A673 (cell line): Measurements from ENCODE around the gene TCL1B. TPM values are rescaled to one million over a fixed set of nuclear protein-coding genes. Genes with fewer than 3 reads are reported as not detected.

Source experiments
- BruUV-seq: library from RNA; stranded (reverse); fragments of 400-500 nt; replicated peaks from 2 replicates; lab custom pipeline; 2021; lab: Mats Ljungman, UMichigan
- CTCF ChIA-PET: fragments of 300-600 bp; sonication (Branson Sonifier 250); formaldehyde crosslinking; loops from one replicate; lab custom pipeline; 2022; ENCODE audit warnings: antibody characterized with exemption; lab: Charles Lee
- POLR2A ChIA-PET: fragments of 300-600 bp; sonication (Branson Sonifier 250); formaldehyde crosslinking; loops from one replicate; lab custom pipeline; 2022; ENCODE audit warnings: antibody characterized with exemption; ENCODE audit not compliant: low non-redundant PET; lab: Charles Lee
- DNase-seq: peaks from one replicate; pipeline ENCODE4 v3.0.0-alpha.2; 2015; ENCODE audit warnings: low spot score
- H3K27ac ChIP-seq: fragments of 200-600 bp; sonication (generic); 2 replicates; pipeline ENCODE4 v1.5.1; 2016; ENCODE audit warnings: mixed run types, low read depth, mild to moderate bottlenecking, mixed read lengths, antibody characterized with exemption, low read length; ENCODE audit not compliant: poor library complexity, severe bottlenecking
- H3K27me3 ChIP-seq: fragments of 200-600 bp; sonication (generic); replicated peaks from 2 replicates; pipeline ENCODE4 v1.6.1; 2017; ENCODE audit warnings: mixed run types, low read depth, mild to moderate bottlenecking, mixed read lengths, antibody characterized with exemption, low read length; ENCODE audit not compliant: insufficient read depth, poor library complexity
- H3K36me3 ChIP-seq: fragments of 200-600 bp; sonication (generic); 2 replicates; pipeline ENCODE4 v1.6.1; 2016; ENCODE audit warnings: mixed run types, mild to moderate bottlenecking, mixed read lengths, antibody characterized with exemption, low read length; ENCODE audit not compliant: insufficient read depth, poor library complexity, severe bottlenecking
- H3K4me1 ChIP-seq: fragments of 200-600 bp; sonication (generic); 2 replicates; pipeline ENCODE4 v1.6.1; 2017; ENCODE audit warnings: mixed run types, mild to moderate bottlenecking, mixed read lengths, antibody characterized with exemption, low read length; ENCODE audit not compliant: insufficient read depth, poor library complexity, severe bottlenecking
- H3K4me3 ChIP-seq: fragments of 200-600 bp; sonication (generic); 2 replicates; pipeline ENCODE4 v1.5.1; 2016; ENCODE audit warnings: low read depth, mixed run types, mild to moderate bottlenecking, mixed read lengths, low read length; ENCODE audit not compliant: poor library complexity, severe bottlenecking
- H3K9me3 ChIP-seq: fragments of 200-600 bp; sonication (generic); 2 replicates; pipeline ENCODE4 v1.6.1; 2016; ENCODE audit warnings: mixed run types, low read depth, mild to moderate bottlenecking, mixed read lengths, antibody characterized with exemption, low read length; ENCODE audit not compliant: poor library complexity, severe bottlenecking
- EZH2 ChIP-seq: fragments of 200-600 bp; sonication (generic); IDR thresholded peaks from 2 replicates; pipeline ENCODE4 v1.6.1; 2017; ENCODE audit warnings: borderline replicate concordance, low read depth, mild to moderate bottlenecking, mixed read lengths, antibody characterized with exemption, low read length; ENCODE audit not compliant: poor library complexity, severe bottlenecking
- intact Hi-C: fragments of 100-400 bp; cut with micrococcal nuclease; formaldehyde crosslinking; loops from one replicate; pipeline ENCODE4 v1.10.0; 2022; ENCODE audit not compliant: unreplicated experiment
- total RNA-seq: library from RNA; stranded (reverse); gene quantifications from 2 replicates; pipeline ENCODE4 v1.2.3, GENCODE V29; 2021
- TF ChIP-seq, protein P1 (sequence below): fragments of 300-800, 200-600 bp; sonication (generic); conservative IDR thresholded peaks from 2 replicates; pipeline ENCODE4 v1.5.1; 2017; ENCODE audit warnings: low read depth, mild to moderate bottlenecking, antibody characterized with exemption, low read length, moderate library complexity, mixed read lengths

TCL1B gene
- total RNA-seq, 1 experiment from 2014 or later = 1.1 TPM

DNA sequence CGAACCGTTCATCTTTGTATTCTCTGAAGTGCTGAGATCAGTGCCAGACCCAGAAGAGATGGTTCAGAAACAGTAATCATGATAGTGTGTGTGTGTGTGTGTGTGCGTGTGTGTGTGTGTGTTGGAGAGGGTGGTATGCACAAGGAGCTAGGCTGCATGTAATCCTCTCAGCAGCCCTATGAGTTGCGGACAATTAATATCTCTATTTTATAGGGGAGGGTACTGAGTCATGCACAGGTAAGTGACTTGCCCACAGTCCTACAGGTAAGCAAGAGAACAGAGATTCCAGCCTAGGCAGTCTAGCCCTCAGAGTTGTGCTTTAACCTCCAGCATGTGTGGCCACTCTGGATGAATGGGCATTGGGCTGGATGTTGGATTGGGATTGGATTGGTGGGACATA is 55.6 kb downstream of the TCL1B start:
- intact Hi-C loops = no loop called here
- H3K4me3 ChIP-seq = no peak overlapping the region
- peaks cover 5% of the 10 kb centered on the region for H3K4me1 ChIP-seq
- no peak for DNase-seq
- no peak overlapping the region for H3K27ac ChIP-seq
- H3K9me3 ChIP-seq = no peaks in the 10 kb centered on the region
- TF ChIP-seq, protein P1, sequence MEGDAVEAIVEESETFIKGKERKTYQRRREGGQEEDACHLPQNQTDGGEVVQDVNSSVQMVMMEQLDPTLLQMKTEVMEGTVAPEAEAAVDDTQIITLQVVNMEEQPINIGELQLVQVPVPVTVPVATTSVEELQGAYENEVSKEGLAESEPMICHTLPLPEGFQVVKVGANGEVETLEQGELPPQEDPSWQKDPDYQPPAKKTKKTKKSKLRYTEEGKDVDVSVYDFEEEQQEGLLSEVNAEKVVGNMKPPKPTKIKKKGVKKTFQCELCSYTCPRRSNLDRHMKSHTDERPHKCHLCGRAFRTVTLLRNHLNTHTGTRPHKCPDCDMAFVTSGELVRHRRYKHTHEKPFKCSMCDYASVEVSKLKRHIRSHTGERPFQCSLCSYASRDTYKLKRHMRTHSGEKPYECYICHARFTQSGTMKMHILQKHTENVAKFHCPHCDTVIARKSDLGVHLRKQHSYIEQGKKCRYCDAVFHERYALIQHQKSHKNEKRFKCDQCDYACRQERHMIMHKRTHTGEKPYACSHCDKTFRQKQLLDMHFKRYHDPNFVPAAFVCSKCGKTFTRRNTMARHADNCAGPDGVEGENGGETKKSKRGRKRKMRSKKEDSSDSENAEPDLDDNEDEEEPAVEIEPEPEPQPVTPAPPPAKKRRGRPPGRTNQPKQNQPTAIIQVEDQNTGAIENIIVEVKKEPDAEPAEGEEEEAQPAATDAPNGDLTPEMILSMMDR = no peak
- TF ChIP-seq EZH2 = no peak
- POLR2A ChIA-PET = no interaction called here
- CTCF ChIA-PET = no interaction called here
- peaks cover 3% of the 10 kb centered on the region for H3K27me3 ChIP-seq
- BruUV-seq = no TSS peak
- H3K36me3 ChIP-seq = no peaks in the 10 kb centered on the region

Other genes starting within 250 kb of the TCL1B start
- 6.3 and 6.4 TPM in 2 replicates for gene SYNE3, start 169.8 kb upstream of the TCL1B start, total RNA-seq
- 63.5 and 68.8 TPM in 2 replicates for gene GLRX5, start 151.4 kb upstream of the TCL1B start, total RNA-seq
- gene TCL1A, start 27.7 kb downstream of the TCL1B start, total RNA-seq = not detected in 2 replicates
- not detected in 2 replicates for gene TUNAR, start 190.4 kb downstream of the TCL1B start, total RNA-seq